B cell (primary cell): ENCODE data around the gene ARR3. TPM values are rescaled to one million over a fixed set of nuclear protein-coding genes. Genes with fewer than 3 reads are reported as not detected.

Experiments used
- ATAC-seq: fragments of 200-7000 bp; cut with Tn5 transposase; one replicate; pipeline ENCODE4 v1.10.0; 2021; ENCODE audit warnings: low read depth, mild to moderate bottlenecking, moderate number of reproducible peaks, moderate library complexity
- CTCF ChIA-PET: fragments of 350-600 bp; sonication (Branson Sonifier 250); formaldehyde crosslinking; loops from one replicate; lab custom pipeline; 2021; ENCODE audit warnings: antibody characterized with exemption, inconsistent platforms; lab: Charles Lee
- POLR2A ChIA-PET: fragments of 350-600 bp; sonication (Branson Sonifier 250); formaldehyde crosslinking; loops from one replicate; lab custom pipeline; 2021; ENCODE audit warnings: antibody characterized with exemption; lab: Charles Lee
- DNase-seq: peaks from one replicate; pipeline ENCODE4 v3.0.0; 2013
- H2AFZ ChIP-seq: 2 replicates; pipeline ENCODE4 v1.6.1; 2012; ENCODE audit warnings: mild to moderate bottlenecking, low read depth, low read length; ENCODE audit not compliant: insufficient read depth, poor library complexity, severe bottlenecking
- H3K27ac ChIP-seq, 2 donors: 1 replicate in 1 of 2; 2 replicates in 1 of 2; pipeline ENCODE4 v1.5.1; 2012 to 2013; ENCODE audit warnings: low read length in 2 of 2, mild to moderate bottlenecking in 2 of 2, moderate library complexity in 1 of 2
- H3K27me3 ChIP-seq, 4 experiments: fragments of 200-600 bp in 1 of 4; sonication (generic) in 1 of 4; replicated peaks in 1 of 4; 1 replicate in 2 of 4; 2 replicates in 2 of 4; pipeline versions ENCODE4 v1.6.1 to v1.7.0; 2013 to 2016; ENCODE audit warnings: low read length in 3 of 4, mild to moderate bottlenecking in 2 of 4, mixed read lengths in 1 of 4, moderate library complexity in 1 of 4; ENCODE audit not compliant: insufficient read depth in 4 of 4, control insufficient read depth in 3 of 4; ENCODE audit errors: control extremely low read depth in 1 of 4
- H3K36me3 ChIP-seq, 2 experiments: replicated peaks in 1 of 2; 1 replicate in 1 of 2; 2 replicates in 1 of 2; pipeline versions ENCODE4 v1.6.1 to v1.7.1; 2013; ENCODE audit warnings: low read length in 1 of 2; ENCODE audit not compliant: insufficient read depth in 2 of 2, control insufficient read depth in 1 of 2; ENCODE audit errors: control extremely low read depth in 1 of 2, extremely low read depth in 1 of 2
- H3K4me1 ChIP-seq, 2 donors: fragments of 200-600 bp in 1 of 2; sonication (generic) in 1 of 2; 1 replicate in 1 of 2; 2 replicates in 1 of 2; pipeline versions ENCODE4 v1.5.1 to v1.6.1; 2013 to 2017; ENCODE audit warnings: low read length in 2 of 2; ENCODE audit not compliant: control insufficient read depth in 2 of 2, insufficient read depth in 2 of 2
- H3K4me2 ChIP-seq: replicated peaks from 2 replicates; pipeline ENCODE3; 2012; ENCODE audit warnings: mild to moderate bottlenecking, low read depth, low read length; ENCODE audit not compliant: poor library complexity, severe bottlenecking
- H3K4me3 ChIP-seq, 5 experiments: fragments of 200-600 bp in 1 of 5; sonication (generic) in 1 of 5; 1 replicate in 3 of 5; 2 replicates in 2 of 5; pipeline versions ENCODE4 v1.5.1 to v1.7.0; 2011 to 2016; ENCODE audit warnings: low read length in 4 of 5, mild to moderate bottlenecking in 4 of 5, low read depth in 2 of 5, control low read depth in 1 of 5, moderate library complexity in 1 of 5; ENCODE audit not compliant: insufficient read depth in 1 of 5; ENCODE audit errors: control extremely low read depth in 1 of 5, extremely low read depth in 1 of 5
- H3K79me2 ChIP-seq: fragments of 200-600 bp; sonication (generic); one replicate; pipeline ENCODE4 v1.6.0; 2016; ENCODE audit warnings: low read length; ENCODE audit not compliant: control insufficient read depth, insufficient read depth
- H3K9ac ChIP-seq: fragments of 200-600 bp; sonication (generic); 2 replicates; pipeline ENCODE4 v1.6.1; 2017; ENCODE audit warnings: mild to moderate bottlenecking, low read length, moderate library complexity
- H3K9me3 ChIP-seq, 3 donors: one replicate each; pipeline versions ENCODE4 v1.6.1 to v1.7.1; 2013; ENCODE audit warnings: low read length in 2 of 3; ENCODE audit not compliant: control insufficient read depth in 2 of 3, insufficient read depth in 1 of 3; ENCODE audit errors: control extremely low read depth in 1 of 3
- H4K20me1 ChIP-seq: 2 replicates; pipeline ENCODE4 v1.6.0; 2012; ENCODE audit warnings: mild to moderate bottlenecking, low read length; ENCODE audit not compliant: insufficient read depth, control insufficient read depth, poor library complexity, severe bottlenecking
- H3K27ac Mint-ChIP-seq: one replicate; pipeline ENCODE4 v1.8.0; 2021; ENCODE audit warnings: mixed read lengths
- H3K27me3 Mint-ChIP-seq: one replicate; pipeline ENCODE4 v1.8.0; 2021; ENCODE audit warnings: mixed read lengths
- H3K4me1 Mint-ChIP-seq: one replicate; pipeline ENCODE4 v1.8.0; 2021; ENCODE audit warnings: mixed read lengths
- H3K4me3 Mint-ChIP-seq: one replicate; pipeline ENCODE4 v1.8.0; 2021; ENCODE audit warnings: mixed read lengths
- H3K9me3 Mint-ChIP-seq: one replicate; pipeline ENCODE4 v1.8.0; 2022; ENCODE audit warnings: mixed read lengths; ENCODE audit not compliant: insufficient read depth
- EZH2 ChIP-seq: IDR thresholded peaks from 2 replicates; pipeline ENCODE4 v1.6.1; 2012; ENCODE audit warnings: borderline replicate concordance, low read depth, mild to moderate bottlenecking, moderate library complexity, low read length; ENCODE audit not compliant: insufficient read depth, poor library complexity, severe bottlenecking
- WGBS: methylation state at CpG from one replicate; pipeline ENCODE4 v1.1.5; 2013; ENCODE audit warnings: missing lambda C conversion rate; ENCODE audit not compliant: insufficient coverage; 5-methylcytosine and 5-hydroxymethylcytosine counted together
- intact Hi-C: fragments of 100-400 bp; cut with micrococcal nuclease; formaldehyde crosslinking; loops from one replicate; pipeline ENCODE4 v1.10.0; 2022
- polyA plus RNA-seq: library from polyadenylated mRNA; depleted of rRNA; stranded (reverse); fragments of >200 nt; gene quantifications from 2 replicates; pipeline ENCODE4 v1.2.3, GENCODE V29; 2012
- total RNA-seq, 2 donors: library from RNA; stranded (reverse); fragments of 120-200 nt in 1 of 2; gene quantifications; 1 replicate in 1 of 2; 2 replicates in 1 of 2; pipeline versions ENCODE4 v1.2.3 to v1.2.4, GENCODE V29; 2013 to 2022
- TF ChIP-seq, protein P1 (sequence below): fragments of 200-600 bp; IDR thresholded peaks from one replicate; pipeline ENCODE4 v1.8.0; 2022; ENCODE audit warnings: antibody characterized with exemption, mild to moderate bottlenecking

ARR3 gene
- total and polyA plus RNA-seq, 2 donors (not counting 1 experiment from before 2014, with no cell fraction given) = not detected

GRCh38 chrX:70231666-70232065 is 36.5 kb upstream of the ARR3 start:
- Mint-ChIP-seq H3K4me1 (no peaks in the 10 kb centered on the region), H3K27ac (no peak overlapping the region), H3K9me3 (no peaks in the 10 kb centered on the region), H3K27me3 (peaks cover under 1% of the 10 kb centered on the region), H3K4me3 (no peak overlapping the region)
- no CpG with 5 or more reads among the region's 4 CpGs for WGBS
- DNase-seq (no peak), ATAC-seq (no peak)
- no peak overlapping the region for H3K27ac ChIP-seq
- H3K9ac ChIP-seq = no peak overlapping the region
- ChIA-PET POLR2A (no interaction called here), CTCF (no interaction called here)
- H3K79me2 ChIP-seq = no peaks in the 10 kb centered on the region
- no peaks in the 10 kb centered on the region for H4K20me1 ChIP-seq
- H2AFZ ChIP-seq = no peak overlapping the region
- no peaks in the 10 kb centered on the region for H3K27me3 ChIP-seq
- no peaks in the 10 kb centered on the region for H3K9me3 ChIP-seq
- H3K36me3 ChIP-seq = no peaks in the 10 kb centered on the region
- no peak overlapping the region for H3K4me2 ChIP-seq
- no peak overlapping the region for H3K4me3 ChIP-seq
- no peaks in the 10 kb centered on the region for H3K4me1 ChIP-seq
- TF ChIP-seq, protein P1, sequence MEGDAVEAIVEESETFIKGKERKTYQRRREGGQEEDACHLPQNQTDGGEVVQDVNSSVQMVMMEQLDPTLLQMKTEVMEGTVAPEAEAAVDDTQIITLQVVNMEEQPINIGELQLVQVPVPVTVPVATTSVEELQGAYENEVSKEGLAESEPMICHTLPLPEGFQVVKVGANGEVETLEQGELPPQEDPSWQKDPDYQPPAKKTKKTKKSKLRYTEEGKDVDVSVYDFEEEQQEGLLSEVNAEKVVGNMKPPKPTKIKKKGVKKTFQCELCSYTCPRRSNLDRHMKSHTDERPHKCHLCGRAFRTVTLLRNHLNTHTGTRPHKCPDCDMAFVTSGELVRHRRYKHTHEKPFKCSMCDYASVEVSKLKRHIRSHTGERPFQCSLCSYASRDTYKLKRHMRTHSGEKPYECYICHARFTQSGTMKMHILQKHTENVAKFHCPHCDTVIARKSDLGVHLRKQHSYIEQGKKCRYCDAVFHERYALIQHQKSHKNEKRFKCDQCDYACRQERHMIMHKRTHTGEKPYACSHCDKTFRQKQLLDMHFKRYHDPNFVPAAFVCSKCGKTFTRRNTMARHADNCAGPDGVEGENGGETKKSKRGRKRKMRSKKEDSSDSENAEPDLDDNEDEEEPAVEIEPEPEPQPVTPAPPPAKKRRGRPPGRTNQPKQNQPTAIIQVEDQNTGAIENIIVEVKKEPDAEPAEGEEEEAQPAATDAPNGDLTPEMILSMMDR = no peak
- no peak for TF ChIP-seq EZH2
- intact Hi-C loops = no loop called here

GRCh38 chrX:70234355-70234754 is 33.8 kb upstream of the ARR3 start, which contains the start of gene AWAT1:
TSS of gene AWAT1 (plus strand) at chrX:70234655. CDS start at chrX:70234696, 41 bp downstream.
- Mint-ChIP-seq H3K9me3 (no peaks in the 10 kb centered on the region), H3K27me3 (peaks cover 3% of the 10 kb centered on the region), H3K27ac (no peak within 1 kb of the TSS), H3K4me3 (no peak within 1 kb of the TSS), H3K4me1 (no peaks in the 10 kb centered on the region)
- ATAC-seq (no peak), DNase-seq (no peak)
- no peaks in the 10 kb centered on the region for H3K36me3 ChIP-seq
- H3K4me1 ChIP-seq = no peaks in the 10 kb centered on the region
- H3K4me2 ChIP-seq = no peak within 1 kb of the TSS
- no peak for TF ChIP-seq EZH2
- TF ChIP-seq, protein P1 = no peak
- no peak within 1 kb of the TSS for H2AFZ ChIP-seq
- H4K20me1 ChIP-seq = no peaks in the 10 kb centered on the region
- no peaks in the 10 kb centered on the region for H3K9me3 ChIP-seq
- H3K4me3 ChIP-seq = no peak within 1 kb of the TSS
- no peak within 1 kb of the TSS for H3K27ac ChIP-seq
- no peaks in the 10 kb centered on the region for H3K79me2 ChIP-seq
- ChIA-PET CTCF (no interaction called here), POLR2A (no interaction called here)
- intact Hi-C loops = no loop called here
- no peak within 1 kb of the TSS for H3K9ac ChIP-seq
- WGBS = 100% methylated on average over 1 of the region's 3 CpGs
- no peaks in the 10 kb centered on the region for H3K27me3 ChIP-seq
